ENCODE results near the gene CREB5. TPM values are rescaled to one million over a fixed set of nuclear protein-coding genes. Genes with fewer than 3 reads are reported as not detected.

Gene CREB5
- polyA plus RNA-seq, 1 experiment, result 3.9 TPM

GRCh38 chr7:28478656-28479055, 66.3 kb downstream of the CREB5 start:
- H3K27me3 ChIP-seq (ENCODE audit: control insufficient read depth, insufficient read depth, low read length), result no peaks in the 10 kb centered on the region
- ChIA-PET POLR2A (no interaction called here), CTCF (interaction anchor here (0.7 kb wide), 1 partner anchor 443 kb away, joined by 4 read pairs; no protein-coding TSS in a partner anchor)
- TF ChIP-seq, protein P1, sequence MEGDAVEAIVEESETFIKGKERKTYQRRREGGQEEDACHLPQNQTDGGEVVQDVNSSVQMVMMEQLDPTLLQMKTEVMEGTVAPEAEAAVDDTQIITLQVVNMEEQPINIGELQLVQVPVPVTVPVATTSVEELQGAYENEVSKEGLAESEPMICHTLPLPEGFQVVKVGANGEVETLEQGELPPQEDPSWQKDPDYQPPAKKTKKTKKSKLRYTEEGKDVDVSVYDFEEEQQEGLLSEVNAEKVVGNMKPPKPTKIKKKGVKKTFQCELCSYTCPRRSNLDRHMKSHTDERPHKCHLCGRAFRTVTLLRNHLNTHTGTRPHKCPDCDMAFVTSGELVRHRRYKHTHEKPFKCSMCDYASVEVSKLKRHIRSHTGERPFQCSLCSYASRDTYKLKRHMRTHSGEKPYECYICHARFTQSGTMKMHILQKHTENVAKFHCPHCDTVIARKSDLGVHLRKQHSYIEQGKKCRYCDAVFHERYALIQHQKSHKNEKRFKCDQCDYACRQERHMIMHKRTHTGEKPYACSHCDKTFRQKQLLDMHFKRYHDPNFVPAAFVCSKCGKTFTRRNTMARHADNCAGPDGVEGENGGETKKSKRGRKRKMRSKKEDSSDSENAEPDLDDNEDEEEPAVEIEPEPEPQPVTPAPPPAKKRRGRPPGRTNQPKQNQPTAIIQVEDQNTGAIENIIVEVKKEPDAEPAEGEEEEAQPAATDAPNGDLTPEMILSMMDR (IDR thresholded peaks at IDR 0.05; ENCODE audit: insufficient read depth, low read depth, low read length), result no peak
- DNase-seq (ENCODE audit: low read depth), result no peak
- H3K36me3 ChIP-seq (ENCODE audit: control insufficient read depth, insufficient read depth, low read length), result no peaks in the 10 kb centered on the region
- H3K4me3 ChIP-seq (ENCODE audit: low read depth, low read length), result no peak overlapping the region

DNA sequence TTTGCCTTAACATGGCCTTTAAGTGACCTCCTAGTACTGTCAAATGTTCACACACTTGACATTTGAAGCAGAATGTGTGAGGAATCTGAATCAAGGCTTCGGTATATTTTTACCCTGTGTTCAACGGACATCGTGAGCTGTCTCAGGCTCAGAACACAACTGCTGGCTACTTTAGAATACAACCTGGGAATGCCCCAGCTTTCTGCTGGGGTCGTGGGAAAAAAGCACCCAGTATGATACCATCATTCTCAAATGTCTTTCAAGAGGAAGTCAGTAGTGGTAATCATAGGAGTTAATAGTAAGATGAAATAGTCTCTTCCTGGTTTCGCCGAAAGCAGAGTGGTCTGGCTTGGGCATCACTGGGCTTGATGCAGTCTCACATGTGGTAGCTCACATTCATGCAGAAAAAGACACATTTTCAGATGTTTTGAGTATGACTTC, 67.2 kb downstream of the CREB5 start:
- POLR2A ChIA-PET, result no interaction called here
- no peak for DNase-seq (ENCODE audit: low read depth)
- H3K4me3 ChIP-seq (ENCODE audit: low read depth, low read length), result no peak overlapping the region
- TF ChIP-seq, protein P1 (IDR thresholded peaks at IDR 0.05; ENCODE audit: insufficient read depth, low read depth, low read length), result no peak
- H3K27me3 ChIP-seq (ENCODE audit: control insufficient read depth, insufficient read depth, low read length), result no peaks in the 10 kb centered on the region
- CTCF ChIA-PET, result interaction anchor here (0.6 kb wide), 1 partner anchor 216 kb away, joined by 3 read pairs; no protein-coding TSS in a partner anchor
- H3K36me3 ChIP-seq (ENCODE audit: control insufficient read depth, insufficient read depth, low read length), result no peaks in the 10 kb centered on the region

DNA sequence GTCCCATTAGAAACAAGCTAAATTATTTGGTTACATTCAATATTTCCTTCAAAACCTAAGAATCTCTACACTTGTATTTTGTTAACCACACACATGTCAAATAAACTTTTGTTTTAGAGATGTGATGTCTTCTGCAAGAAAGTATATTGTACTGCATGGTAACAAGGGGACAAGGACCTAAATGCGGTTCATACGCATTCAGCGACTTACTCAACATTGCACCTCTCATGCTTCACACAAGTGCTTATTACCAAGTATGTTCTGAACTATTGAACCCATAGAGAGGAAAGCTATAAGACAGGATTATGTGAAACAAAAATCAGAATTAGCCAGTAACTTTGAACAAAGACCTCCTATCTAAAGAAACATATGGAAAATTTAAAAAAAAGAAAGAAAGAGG, 68.3 kb downstream of the CREB5 start:
- no peaks in the 10 kb centered on the region for H3K27me3 ChIP-seq (ENCODE audit: control insufficient read depth, insufficient read depth, low read length)
- CTCF ChIA-PET, result interaction anchor here (0.6 kb wide), 1 partner anchor 441 kb away, joined by 4 read pairs; no protein-coding TSS in a partner anchor

DNA sequence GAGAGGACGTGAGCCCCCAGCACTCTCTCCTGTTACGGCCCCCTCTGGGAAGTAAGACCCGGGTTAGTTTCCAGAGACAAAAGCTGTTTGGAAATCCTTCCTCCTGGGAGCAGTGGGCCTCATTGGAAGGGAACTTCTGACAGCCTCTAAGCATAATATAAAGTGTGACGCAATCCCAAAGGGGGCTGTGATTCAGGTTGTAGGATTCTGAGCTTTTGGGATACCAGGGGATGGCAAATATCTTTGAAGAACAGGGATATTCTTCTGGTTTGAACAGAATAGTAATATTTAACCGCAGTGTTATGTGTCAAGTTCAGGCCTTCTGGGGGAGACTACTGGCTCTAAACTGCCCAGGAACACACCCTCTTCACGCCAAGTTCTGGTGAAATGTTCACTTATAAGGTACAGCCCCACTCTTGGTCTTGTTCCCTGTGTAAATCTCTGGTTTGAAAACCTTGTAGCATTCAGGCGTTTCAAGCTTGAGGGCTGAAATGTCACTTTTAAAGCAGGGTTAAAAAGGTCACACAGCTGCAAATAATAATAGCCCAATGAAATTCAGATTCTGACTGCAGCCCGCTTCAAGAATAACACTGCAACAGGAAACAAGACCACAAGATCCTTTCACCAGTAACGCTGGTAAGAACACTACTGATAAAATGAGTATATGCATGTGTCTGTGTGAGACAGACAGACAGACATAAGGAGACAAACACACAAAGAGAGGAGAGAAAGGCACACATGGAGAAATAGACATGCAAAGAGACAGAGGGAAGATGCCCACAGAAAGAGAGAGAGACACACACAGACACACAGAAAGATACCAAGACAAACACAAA, 69.0 kb downstream of the CREB5 start:
- H3K36me3 ChIP-seq (ENCODE audit: control insufficient read depth, insufficient read depth, low read length), result no peaks in the 10 kb centered on the region
- CTCF ChIA-PET, result interaction anchor here (0.6 kb wide), 1 partner anchor 440 kb away, joined by 4 read pairs; no protein-coding TSS in a partner anchor
- DNase-seq (ENCODE audit: low read depth), result no peak
- H3K4me3 ChIP-seq (ENCODE audit: low read depth, low read length), result no peak overlapping the region
- TF ChIP-seq, protein P1 (IDR thresholded peaks at IDR 0.05; ENCODE audit: insufficient read depth, low read depth, low read length), result no peak
- POLR2A ChIA-PET, result no interaction called here
- no peaks in the 10 kb centered on the region for H3K27me3 ChIP-seq (ENCODE audit: control insufficient read depth, insufficient read depth, low read length)

More for the DNA sequence above, 68.3 kb downstream of the CREB5 start:
- POLR2A ChIA-PET, result no interaction called here
- no peaks in the 10 kb centered on the region for H3K36me3 ChIP-seq (ENCODE audit: control insufficient read depth, insufficient read depth, low read length)
- TF ChIP-seq, protein P1 (IDR thresholded peaks at IDR 0.05; ENCODE audit: insufficient read depth, low read depth, low read length), result no peak
- no peak for DNase-seq (ENCODE audit: low read depth)
- H3K4me3 ChIP-seq (ENCODE audit: low read depth, low read length), result no peak overlapping the region

- no peak overlapping the region for H3K4me3 ChIP-seq (ENCODE audit: low read depth, low read length)
- POLR2A ChIA-PET, result no interaction called here
- no peaks in the 10 kb centered on the region for H3K36me3 ChIP-seq (ENCODE audit: control insufficient read depth, insufficient read depth, low read length)
- DNase-seq (ENCODE audit: low read depth), result no peak
- peaks cover 1% of the 10 kb centered on the region; the same call in 1 of the 2 replicates for H3K27me3 ChIP-seq (ENCODE audit: control insufficient read depth, insufficient read depth, low read length)
- TF ChIP-seq, protein P1 (IDR thresholded peaks at IDR 0.05; ENCODE audit: insufficient read depth, low read depth, low read length), result no peak
- CTCF ChIA-PET, result interaction anchor here (0.6 kb wide), 1 partner anchor 18 kb away, joined by 4 read pairs; no protein-coding TSS in a partner anchor
Observed at GRCh38 chr7:28483112-28483511, 70.8 kb downstream of the CREB5 start.

All from BJ (cell line).